DOHH2 (cell line): ENCODE measurements around the gene OPN1MW3.
"Not testable (repeated sequence)": the region's sequence is repeated elsewhere in the genome, so short reads cannot be mapped to it uniquely, and the experiment has no call there.

Source experiments
- EZH2phosphoT487 ChIP-seq: fragments of 200-600 bp; sonication (generic); IDR thresholded peaks from 2 replicates; pipeline ENCODE4 v1.6.1; 2017; ENCODE audit warnings: borderline replicate concordance, mild to moderate bottlenecking, antibody characterized with exemption, low read length, moderate library complexity, mixed read lengths
- TF ChIP-seq, protein P1 (sequence below): fragments of 200-600 bp; sonication (generic); IDR thresholded peaks from one replicate; pipeline ENCODE4 v1.5.1; 2014; ENCODE audit warnings: antibody characterized with exemption, mild to moderate bottlenecking, low read depth, low read length; ENCODE audit not compliant: poor library complexity, severe bottlenecking

DNA sequence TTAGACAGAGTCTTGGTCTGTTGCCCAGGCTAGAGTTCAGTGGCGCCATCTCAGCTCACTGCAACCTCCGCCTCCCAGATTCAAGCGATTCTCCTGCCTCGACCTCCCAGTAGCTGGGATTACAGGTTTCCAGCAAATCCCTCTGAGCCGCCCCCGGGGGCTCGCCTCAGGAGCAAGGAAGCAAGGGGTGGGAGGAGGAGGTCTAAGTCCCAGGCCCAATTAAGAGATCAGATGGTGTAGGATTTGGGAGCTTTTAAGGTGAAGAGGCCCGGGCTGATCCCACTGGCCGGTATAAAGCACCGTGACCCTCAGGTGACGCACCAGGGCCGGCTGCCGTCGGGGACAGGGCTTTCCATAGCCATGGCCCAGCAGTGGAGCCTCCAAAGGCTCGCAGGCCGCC is 37.9 kb upstream of the OPN1MW3 start, which contains the start of gene OPN1MW2:
- TF ChIP-seq, protein P1, sequence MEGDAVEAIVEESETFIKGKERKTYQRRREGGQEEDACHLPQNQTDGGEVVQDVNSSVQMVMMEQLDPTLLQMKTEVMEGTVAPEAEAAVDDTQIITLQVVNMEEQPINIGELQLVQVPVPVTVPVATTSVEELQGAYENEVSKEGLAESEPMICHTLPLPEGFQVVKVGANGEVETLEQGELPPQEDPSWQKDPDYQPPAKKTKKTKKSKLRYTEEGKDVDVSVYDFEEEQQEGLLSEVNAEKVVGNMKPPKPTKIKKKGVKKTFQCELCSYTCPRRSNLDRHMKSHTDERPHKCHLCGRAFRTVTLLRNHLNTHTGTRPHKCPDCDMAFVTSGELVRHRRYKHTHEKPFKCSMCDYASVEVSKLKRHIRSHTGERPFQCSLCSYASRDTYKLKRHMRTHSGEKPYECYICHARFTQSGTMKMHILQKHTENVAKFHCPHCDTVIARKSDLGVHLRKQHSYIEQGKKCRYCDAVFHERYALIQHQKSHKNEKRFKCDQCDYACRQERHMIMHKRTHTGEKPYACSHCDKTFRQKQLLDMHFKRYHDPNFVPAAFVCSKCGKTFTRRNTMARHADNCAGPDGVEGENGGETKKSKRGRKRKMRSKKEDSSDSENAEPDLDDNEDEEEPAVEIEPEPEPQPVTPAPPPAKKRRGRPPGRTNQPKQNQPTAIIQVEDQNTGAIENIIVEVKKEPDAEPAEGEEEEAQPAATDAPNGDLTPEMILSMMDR, result not testable (repeated sequence)
- not testable (repeated sequence) for TF ChIP-seq EZH2phosphoT487
